Endodermal cell (in vitro differentiated cells): Measurements from ENCODE around the gene LAMC1. TPM values are rescaled to one million over a fixed set of nuclear protein-coding genes. Genes with fewer than 3 reads are reported as not detected.
"Not testable (repeated sequence)": the region's sequence is repeated elsewhere in the genome, so short reads cannot be mapped to it uniquely, and the experiment has no call there.

Experiments
- DNase-seq: peaks from one replicate; pipeline ENCODE4 v3.0.0-alpha.2; 2017
- H3K27ac ChIP-seq: 2 replicates; pipeline ENCODE4 v1.5.1; 2013; ENCODE audit warnings: mild to moderate bottlenecking, low read depth, low read length, moderate library complexity
- H3K27me3 ChIP-seq: 2 replicates; pipeline ENCODE4 v1.6.1; 2013; ENCODE audit warnings: mild to moderate bottlenecking, low read length, moderate library complexity; ENCODE audit not compliant: insufficient read depth, control insufficient read depth, poor library complexity, severe bottlenecking
- H3K36me3 ChIP-seq: 2 replicates; pipeline ENCODE4 v1.7.0; 2013; ENCODE audit warnings: mild to moderate bottlenecking, low read length, moderate library complexity; ENCODE audit not compliant: control insufficient read depth, insufficient read depth
- H3K4me1 ChIP-seq: one replicate; pipeline ENCODE4 v1.7.0; 2013; ENCODE audit warnings: low read length; ENCODE audit not compliant: control insufficient read depth, insufficient read depth
- H3K4me3 ChIP-seq: 2 replicates; pipeline ENCODE4 v1.5.1; 2013; ENCODE audit warnings: mild to moderate bottlenecking, low read length, moderate library complexity
- H3K9ac ChIP-seq: 2 replicates; pipeline ENCODE4 v1.6.1; 2013; ENCODE audit warnings: mild to moderate bottlenecking, low read length, moderate library complexity; ENCODE audit not compliant: poor library complexity, severe bottlenecking; ENCODE audit errors: extremely low read depth
- H3K9me3 ChIP-seq: 2 replicates; pipeline ENCODE4 v1.6.1; 2013; ENCODE audit warnings: mild to moderate bottlenecking, low read length, moderate library complexity; ENCODE audit not compliant: control insufficient read depth
- H3K27ac Mint-ChIP-seq: 2 replicates; pipeline ENCODE4 v1.8.0; 2020; ENCODE audit warnings: mixed read lengths
- H3K27me3 Mint-ChIP-seq: 2 replicates; pipeline ENCODE4 v1.8.0; 2021; ENCODE audit warnings: mild to moderate bottlenecking, mixed read lengths; ENCODE audit not compliant: insufficient read depth
- H3K36me3 Mint-ChIP-seq: 2 replicates; pipeline ENCODE4 v1.8.0; 2020; ENCODE audit warnings: low read depth, mixed read lengths
- H3K4me1 Mint-ChIP-seq: 2 replicates; pipeline ENCODE4 v1.8.0; 2020; ENCODE audit warnings: mixed read lengths
- H3K4me3 Mint-ChIP-seq: 2 replicates; pipeline ENCODE4 v1.8.0; 2020; ENCODE audit warnings: mild to moderate bottlenecking, moderate library complexity, mixed read lengths
- H3K9me3 Mint-ChIP-seq: 2 replicates; pipeline ENCODE4 v1.8.0; 2020; ENCODE audit warnings: mild to moderate bottlenecking, mixed read lengths
- CTCF ChIP-seq: fragments of 200-600 bp; sonication (generic); conservative IDR thresholded peaks from 2 replicates; pipeline ENCODE4 v1.5.0; 2021; ENCODE audit warnings: antibody characterized with exemption, mild to moderate bottlenecking
- WGBS, 2 experiments: methylation state at CpG; one replicate each; pipeline versions ENCODE4 v1.1.5 to v1.1.7; 2013; ENCODE audit warnings: missing lambda C conversion rate in 2 of 2, mixed read lengths in 1 of 2; ENCODE audit not compliant: insufficient coverage in 1 of 2, insufficient read length in 1 of 2; 5-methylcytosine and 5-hydroxymethylcytosine counted together
- total RNA-seq, 2 donors: library from RNA; stranded (reverse); fragmentation: NEBNext Ultra II Directional in 1 of 2; extraction: Animal tissue kit (Norgen Biotek cat#: 25700) in 1 of 2; gene quantifications; 2 replicates in 1 of 2; 3 replicates in 1 of 2; pipeline ENCODE4 v1.2.1, GENCODE V29; 2021

Gene LAMC1
- total RNA-seq, 2 donors from 2014 or later = 47.9 to 58.8 TPM

GRCh38 chr1:183065168-183065706 is 42.0 kb downstream of the LAMC1 start:
- Mint-ChIP-seq H3K4me1 (no peaks in the 10 kb centered on the region), H3K4me3 (no peak overlapping the region), H3K27ac (no peak overlapping the region), H3K9me3 (peaks cover 6% of the 10 kb centered on the region), H3K27me3 (no peaks in the 10 kb centered on the region), H3K36me3 (peaks cover 5% of the 10 kb centered on the region)
- Histone ChIP-seq H3K9ac (no peak overlapping the region), H3K27me3 (no peaks in the 10 kb centered on the region), H3K9me3 (peaks cover 12% of the 10 kb centered on the region), H3K4me1 (no peaks in the 10 kb centered on the region), H3K27ac (no peak overlapping the region), H3K4me3 (no peak overlapping the region), H3K36me3 (no peaks in the 10 kb centered on the region)
- DNase-seq = no peak
- 94 to 96% methylated on average over 4 to 6 of the region's 6 CpGs for WGBS, 2 experiments
- no peak for TF ChIP-seq CTCF

- H3K27me3 ChIP-seq, H3K36me3 Mint-ChIP-seq, H3K4me3 ChIP-seq, DNase-seq, H3K4me1 ChIP-seq, H3K27ac ChIP-seq, H3K27ac Mint-ChIP-seq, H3K4me3 Mint-ChIP-seq, H3K36me3 ChIP-seq, H3K27me3 Mint-ChIP-seq, H3K9ac ChIP-seq, H3K9me3 Mint-ChIP-seq, H3K4me1 Mint-ChIP-seq: not testable (repeated sequence)
- H3K9me3 ChIP-seq = peaks cover 12% of the 10 kb centered on the region
- WGBS, 2 experiments = 67 to 100% methylated on average over 1 to 2 of the region's 2 CpGs
These were observed 43.2 kb downstream of the LAMC1 start for GRCh38 chr1:183066432-183066831.

- H3K27me3 ChIP-seq = no peaks in the 10 kb centered on the region
- peaks cover 6% of the 10 kb centered on the region for H3K4me1 Mint-ChIP-seq
- peaks cover 11% of the 10 kb centered on the region for H3K9me3 ChIP-seq
- WGBS, 2 experiments = 88 to 96% methylated on average over 3 to 4 of the region's 4 CpGs
- H3K4me3 Mint-ChIP-seq = no peak overlapping the region
- no peaks in the 10 kb centered on the region for H3K36me3 ChIP-seq
- no peak overlapping the region for H3K4me3 ChIP-seq
- no peaks in the 10 kb centered on the region for H3K4me1 ChIP-seq
- H3K27ac Mint-ChIP-seq = peak overlapping the region; percentile 15
- H3K27ac ChIP-seq = no peak overlapping the region
- H3K27me3 Mint-ChIP-seq = no peaks in the 10 kb centered on the region
- DNase-seq = no peak
- peaks cover 12% of the 10 kb centered on the region for H3K9me3 Mint-ChIP-seq
- peaks cover 10% of the 10 kb centered on the region for H3K36me3 Mint-ChIP-seq
- no peak for TF ChIP-seq CTCF
- H3K9ac ChIP-seq = no peak overlapping the region
These were observed 46.5 kb downstream of the LAMC1 start for GRCh38 chr1:183069562-183070216.
